ENCODE measurements around the gene TUSC2. TPM values are rescaled to one million over a fixed set of nuclear protein-coding genes. Genes with fewer than 3 reads are reported as not detected.

The TUSC2 gene
- total and polyA plus RNA-seq, 2 of the 13 experiments (the other 11 are each of a cell fraction or from before 2014, with no cell fraction given) = 36.7 to 39.1 TPM

DNA sequence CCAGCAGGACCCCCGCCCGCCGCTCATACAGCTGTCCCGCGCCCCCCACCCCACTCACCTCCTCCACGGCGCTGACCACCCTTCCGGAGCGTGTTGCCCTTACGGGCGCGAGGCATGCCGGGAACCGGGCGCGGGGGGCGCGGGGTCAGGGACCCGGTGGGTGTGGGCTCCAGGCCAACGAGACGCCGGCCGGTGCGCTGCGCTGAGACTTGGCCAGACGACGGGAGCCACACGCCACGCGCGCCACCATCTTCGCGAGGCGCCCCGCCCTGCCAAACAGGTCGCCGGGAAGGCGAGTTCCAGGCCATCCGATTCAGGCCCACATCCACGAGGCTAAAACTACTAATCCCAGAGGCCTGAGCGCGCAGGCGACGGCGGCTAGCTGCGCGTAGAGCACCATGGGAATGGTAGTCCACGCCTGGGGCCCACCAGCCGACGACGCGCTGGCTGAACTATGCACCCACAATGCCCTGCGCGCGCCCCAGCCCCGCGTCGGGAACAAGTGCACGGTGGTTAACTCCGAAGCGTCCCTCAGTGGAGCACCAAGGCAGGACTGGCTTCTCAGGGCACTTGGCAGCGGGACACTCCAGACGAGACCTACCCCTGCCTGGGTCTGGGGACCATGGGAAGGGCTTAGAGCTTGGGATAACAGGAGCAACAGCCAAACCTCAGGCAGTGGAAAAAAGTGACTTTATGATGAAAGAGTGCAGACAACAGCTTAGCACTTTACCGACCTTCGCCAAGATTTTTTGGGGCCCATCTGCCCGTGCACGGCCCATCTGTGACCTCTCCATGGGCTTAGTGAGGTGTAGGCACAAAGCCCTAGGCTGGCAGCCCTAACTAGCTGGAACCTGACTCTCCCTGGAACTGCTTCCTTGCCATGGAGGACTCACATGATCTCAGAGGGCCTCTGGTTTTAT lies 35.6 kb downstream of the TUSC2 start, which contains the start of gene IFRD2 (continued):
- TF ChIP-seq, protein P1, sequence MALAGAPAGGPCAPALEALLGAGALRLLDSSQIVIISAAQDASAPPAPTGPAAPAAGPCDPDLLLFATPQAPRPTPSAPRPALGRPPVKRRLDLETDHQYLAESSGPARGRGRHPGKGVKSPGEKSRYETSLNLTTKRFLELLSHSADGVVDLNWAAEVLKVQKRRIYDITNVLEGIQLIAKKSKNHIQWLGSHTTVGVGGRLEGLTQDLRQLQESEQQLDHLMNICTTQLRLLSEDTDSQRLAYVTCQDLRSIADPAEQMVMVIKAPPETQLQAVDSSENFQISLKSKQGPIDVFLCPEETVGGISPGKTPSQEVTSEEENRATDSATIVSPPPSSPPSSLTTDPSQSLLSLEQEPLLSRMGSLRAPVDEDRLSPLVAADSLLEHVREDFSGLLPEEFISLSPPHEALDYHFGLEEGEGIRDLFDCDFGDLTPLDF (CRISPR knock-in tag; IDR thresholded peaks at IDR 0.05) = peak; percentile 88
- TF ChIP-seq, protein P2, sequence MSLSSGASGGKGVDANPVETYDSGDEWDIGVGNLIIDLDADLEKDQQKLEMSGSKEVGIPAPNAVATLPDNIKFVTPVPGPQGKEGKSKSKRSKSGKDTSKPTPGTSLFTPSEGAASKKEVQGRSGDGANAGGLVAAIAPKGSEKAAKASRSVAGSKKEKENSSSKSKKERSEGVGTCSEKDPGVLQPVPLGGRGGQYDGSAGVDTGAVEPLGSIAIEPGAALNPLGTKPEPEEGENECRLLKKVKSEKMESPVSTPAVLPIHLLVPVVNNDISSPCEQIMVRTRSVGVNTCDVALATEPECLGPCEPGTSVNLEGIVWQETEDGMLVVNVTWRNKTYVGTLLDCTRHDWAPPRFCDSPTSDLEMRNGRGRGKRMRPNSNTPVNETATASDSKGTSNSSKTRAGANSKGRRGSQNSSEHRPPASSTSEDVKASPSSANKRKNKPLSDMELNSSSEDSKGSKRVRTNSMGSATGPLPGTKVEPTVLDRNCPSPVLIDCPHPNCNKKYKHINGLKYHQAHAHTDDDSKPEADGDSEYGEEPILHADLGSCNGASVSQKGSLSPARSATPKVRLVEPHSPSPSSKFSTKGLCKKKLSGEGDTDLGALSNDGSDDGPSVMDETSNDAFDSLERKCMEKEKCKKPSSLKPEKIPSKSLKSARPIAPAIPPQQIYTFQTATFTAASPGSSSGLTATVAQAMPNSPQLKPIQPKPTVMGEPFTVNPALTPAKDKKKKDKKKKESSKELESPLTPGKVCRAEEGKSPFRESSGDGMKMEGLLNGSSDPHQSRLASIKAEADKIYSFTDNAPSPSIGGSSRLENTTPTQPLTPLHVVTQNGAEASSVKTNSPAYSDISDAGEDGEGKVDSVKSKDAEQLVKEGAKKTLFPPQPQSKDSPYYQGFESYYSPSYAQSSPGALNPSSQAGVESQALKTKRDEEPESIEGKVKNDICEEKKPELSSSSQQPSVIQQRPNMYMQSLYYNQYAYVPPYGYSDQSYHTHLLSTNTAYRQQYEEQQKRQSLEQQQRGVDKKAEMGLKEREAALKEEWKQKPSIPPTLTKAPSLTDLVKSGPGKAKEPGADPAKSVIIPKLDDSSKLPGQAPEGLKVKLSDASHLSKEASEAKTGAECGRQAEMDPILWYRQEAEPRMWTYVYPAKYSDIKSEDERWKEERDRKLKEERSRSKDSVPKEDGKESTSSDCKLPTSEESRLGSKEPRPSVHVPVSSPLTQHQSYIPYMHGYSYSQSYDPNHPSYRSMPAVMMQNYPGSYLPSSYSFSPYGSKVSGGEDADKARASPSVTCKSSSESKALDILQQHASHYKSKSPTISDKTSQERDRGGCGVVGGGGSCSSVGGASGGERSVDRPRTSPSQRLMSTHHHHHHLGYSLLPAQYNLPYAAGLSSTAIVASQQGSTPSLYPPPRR (CRISPR knock-in tag; IDR thresholded peaks at IDR 0.05; ENCODE audit: borderline replicate concordance) = no peak
- TF ChIP-seq ZEB1 (IDR thresholded peaks at IDR 0.05; ENCODE audit: insufficient replicate concordance, low read depth) (no peak), ZNF589 (CRISPR knock-in tag; conservative IDR thresholded peaks at IDR 0.05) (peak; percentile 66; the same call in 1 of the 2 replicates), HDAC2 (CRISPR knock-in tag; IDR thresholded peaks at IDR 0.05) (peak; percentile 66; the same call in 1 of the 2 replicates), HOXA5 (CRISPR knock-in tag; IDR thresholded peaks at IDR 0.05) (no peak), TBX2 (CRISPR knock-in tag; IDR thresholded peaks at IDR 0.05; ENCODE audit: borderline replicate concordance) (peak; percentile 80; the same call in 1 of the 2 replicates), ZNF629 (CRISPR knock-in tag; conservative IDR thresholded peaks at IDR 0.05) (no peak), ZNF12 (CRISPR knock-in tag; IDR thresholded peaks at IDR 0.05) (no peak), ZNF552 (CRISPR knock-in tag; IDR thresholded peaks at IDR 0.05; ENCODE audit: borderline replicate concordance) (peak; percentile 66; the same call in 1 of the 2 replicates), TEAD2 (CRISPR knock-in tag; IDR thresholded peaks at IDR 0.05) (no peak)
- TF ChIP-seq, protein P3, sequence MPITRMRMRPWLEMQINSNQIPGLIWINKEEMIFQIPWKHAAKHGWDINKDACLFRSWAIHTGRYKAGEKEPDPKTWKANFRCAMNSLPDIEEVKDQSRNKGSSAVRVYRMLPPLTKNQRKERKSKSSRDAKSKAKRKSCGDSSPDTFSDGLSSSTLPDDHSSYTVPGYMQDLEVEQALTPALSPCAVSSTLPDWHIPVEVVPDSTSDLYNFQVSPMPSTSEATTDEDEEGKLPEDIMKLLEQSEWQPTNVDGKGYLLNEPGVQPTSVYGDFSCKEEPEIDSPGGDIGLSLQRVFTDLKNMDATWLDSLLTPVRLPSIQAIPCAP (CRISPR knock-in tag; IDR thresholded peaks at IDR 0.05; ENCODE audit: low read depth) = no peak
- TF ChIP-seq, protein P4, sequence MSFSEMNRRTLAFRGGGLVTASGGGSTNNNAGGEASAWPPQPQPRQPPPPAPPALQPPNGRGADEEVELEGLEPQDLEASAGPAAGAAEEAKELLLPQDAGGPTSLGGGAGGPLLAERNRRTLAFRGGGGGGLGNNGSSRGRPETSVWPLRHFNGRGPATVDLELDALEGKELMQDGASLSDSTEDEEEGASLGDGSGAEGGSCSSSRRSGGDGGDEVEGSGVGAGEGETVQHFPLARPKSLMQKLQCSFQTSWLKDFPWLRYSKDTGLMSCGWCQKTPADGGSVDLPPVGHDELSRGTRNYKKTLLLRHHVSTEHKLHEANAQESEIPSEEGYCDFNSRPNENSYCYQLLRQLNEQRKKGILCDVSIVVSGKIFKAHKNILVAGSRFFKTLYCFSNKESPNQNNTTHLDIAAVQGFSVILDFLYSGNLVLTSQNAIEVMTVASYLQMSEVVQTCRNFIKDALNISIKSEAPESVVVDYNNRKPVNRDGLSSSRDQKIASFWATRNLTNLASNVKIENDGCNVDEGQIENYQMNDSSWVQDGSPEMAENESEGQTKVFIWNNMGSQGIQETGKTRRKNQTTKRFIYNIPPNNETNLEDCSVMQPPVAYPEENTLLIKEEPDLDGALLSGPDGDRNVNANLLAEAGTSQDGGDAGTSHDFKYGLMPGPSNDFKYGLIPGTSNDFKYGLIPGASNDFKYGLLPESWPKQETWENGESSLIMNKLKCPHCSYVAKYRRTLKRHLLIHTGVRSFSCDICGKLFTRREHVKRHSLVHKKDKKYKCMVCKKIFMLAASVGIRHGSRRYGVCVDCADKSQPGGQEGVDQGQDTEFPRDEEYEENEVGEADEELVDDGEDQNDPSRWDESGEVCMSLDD (CRISPR knock-in tag; IDR thresholded peaks at IDR 0.05; ENCODE audit: borderline replicate concordance) = no peak
- TF ChIP-seq, protein P5, sequence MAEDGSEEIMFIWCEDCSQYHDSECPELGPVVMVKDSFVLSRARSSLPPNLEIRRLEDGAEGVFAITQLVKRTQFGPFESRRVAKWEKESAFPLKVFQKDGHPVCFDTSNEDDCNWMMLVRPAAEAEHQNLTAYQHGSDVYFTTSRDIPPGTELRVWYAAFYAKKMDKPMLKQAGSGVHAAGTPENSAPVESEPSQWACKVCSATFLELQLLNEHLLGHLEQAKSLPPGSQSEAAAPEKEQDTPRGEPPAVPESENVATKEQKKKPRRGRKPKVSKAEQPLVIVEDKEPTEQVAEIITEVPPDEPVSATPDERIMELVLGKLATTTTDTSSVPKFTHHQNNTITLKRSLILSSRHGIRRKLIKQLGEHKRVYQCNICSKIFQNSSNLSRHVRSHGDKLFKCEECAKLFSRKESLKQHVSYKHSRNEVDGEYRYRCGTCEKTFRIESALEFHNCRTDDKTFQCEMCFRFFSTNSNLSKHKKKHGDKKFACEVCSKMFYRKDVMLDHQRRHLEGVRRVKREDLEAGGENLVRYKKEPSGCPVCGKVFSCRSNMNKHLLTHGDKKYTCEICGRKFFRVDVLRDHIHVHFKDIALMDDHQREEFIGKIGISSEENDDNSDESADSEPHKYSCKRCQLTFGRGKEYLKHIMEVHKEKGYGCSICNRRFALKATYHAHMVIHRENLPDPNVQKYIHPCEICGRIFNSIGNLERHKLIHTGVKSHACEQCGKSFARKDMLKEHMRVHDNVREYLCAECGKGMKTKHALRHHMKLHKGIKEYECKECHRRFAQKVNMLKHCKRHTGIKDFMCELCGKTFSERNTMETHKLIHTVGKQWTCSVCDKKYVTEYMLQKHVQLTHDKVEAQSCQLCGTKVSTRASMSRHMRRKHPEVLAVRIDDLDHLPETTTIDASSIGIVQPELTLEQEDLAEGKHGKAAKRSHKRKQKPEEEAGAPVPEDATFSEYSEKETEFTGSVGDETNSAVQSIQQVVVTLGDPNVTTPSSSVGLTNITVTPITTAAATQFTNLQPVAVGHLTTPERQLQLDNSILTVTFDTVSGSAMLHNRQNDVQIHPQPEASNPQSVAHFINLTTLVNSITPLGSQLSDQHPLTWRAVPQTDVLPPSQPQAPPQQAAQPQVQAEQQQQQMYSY (CRISPR knock-in tag; IDR thresholded peaks at IDR 0.05) = no peak

All from HepG2 (cell line).